ENCODE data around the gene NT5C3B. TPM values are rescaled to one million over a fixed set of nuclear protein-coding genes. Genes with fewer than 3 reads are reported as not detected.

The NT5C3B gene
- total and polyA plus RNA-seq, 10 donors, result 17.0 to 62.7 (median 29.5) TPM

GRCh38 chr17:41784207-41784744 lies 51.8 kb downstream of the NT5C3B start:
- Histone ChIP-seq H3K4me3 (peak overlapping the region in 4 of 8 donors; percentile 55 to 82 (median 63)), H3K27me3 (replicated peaks in 1 of 7) (peaks cover 0 to 55% (median 19%) of the 10 kb centered on the region in 7 donors), H3K36me3 (no peaks in the 10 kb centered on the region), H3K4me1 (peaks cover 26 to 79% (median 47%) of the 10 kb centered on the region in 6 donors), H3K27ac (peak overlapping the region in 4 of 8 donors; percentile 33 to 81 (median 56)), H3K9me3 (no peaks in the 10 kb centered on the region)
- 26 to 52% (median 39%) methylated on average over 6 of the region's 6 CpGs for WGBS, 5 donors
- intact Hi-C loops (cut with DNase I; ENCODE audit: low total_unique reads), result no loop called here
- no peak for DNase-seq
- TF ChIP-seq CTCF (IDR thresholded peaks at IDR 0.05 in 8 of 11, conservative IDR thresholded peaks at IDR 0.05 in 3 of 11) (no peak), POLR2A (IDR thresholded peaks at IDR 0.05) (no peak), POLR2AphosphoS5 (IDR thresholded peaks at IDR 0.05) (no peak)

DNA sequence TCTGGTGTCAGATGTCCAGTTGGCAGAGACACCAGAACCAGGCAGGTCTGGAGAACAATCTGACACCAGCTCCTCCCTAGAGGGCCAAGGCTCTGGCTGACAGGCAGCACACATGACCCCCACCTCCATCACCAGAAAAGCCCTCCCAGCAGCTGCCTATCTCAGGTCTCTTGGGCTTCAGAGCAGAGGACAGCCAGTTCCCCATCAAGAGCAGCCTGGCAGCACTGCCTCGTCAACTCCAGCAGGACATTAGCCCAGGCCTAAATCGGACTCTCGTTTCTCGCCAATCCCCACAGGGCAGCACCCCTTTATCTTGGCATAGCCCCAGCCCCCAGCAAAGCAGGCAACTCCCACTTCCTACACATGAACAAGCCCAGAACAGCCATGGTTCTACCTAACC lies 53.9 kb downstream of the NT5C3B start:
- DNase-seq, result no peak
- Histone ChIP-seq H3K4me3 (no peak overlapping the region), H3K27me3 (replicated peaks in 1 of 7) (peaks cover 0 to 55% (median 19%) of the 10 kb centered on the region in 7 donors), H3K4me1 (peaks cover 27 to 96% (median 61%) of the 10 kb centered on the region in 6 donors), H3K27ac (peak overlapping the region in 5 of 8 donors; percentile 22 to 51 (median 36)), H3K9me3 (no peaks in the 10 kb centered on the region), H3K36me3 (no peaks in the 10 kb centered on the region)
- TF ChIP-seq POLR2A (IDR thresholded peaks at IDR 0.05) (no peak), POLR2AphosphoS5 (IDR thresholded peaks at IDR 0.05) (peak in 1 of 3 donors; percentile 57), CTCF (IDR thresholded peaks at IDR 0.05 in 8 of 11, conservative IDR thresholded peaks at IDR 0.05 in 3 of 11) (no peak)
- intact Hi-C loops (cut with DNase I; ENCODE audit: low total_unique reads), result no loop called here
- 46 to 65% (median 54%) methylated on average over 3 to 4 of the region's 4 CpGs for WGBS, 5 donors

GRCh38 chr17:41781404-41782110 lies 54.5 kb downstream of the NT5C3B start:
- intact Hi-C loops (cut with DNase I; ENCODE audit: low total_unique reads), result no loop called here
- TF ChIP-seq POLR2AphosphoS5 (IDR thresholded peaks at IDR 0.05) (peak in 2 of 3 donors; percentile 47 to 49), CTCF (IDR thresholded peaks at IDR 0.05 in 8 of 11, conservative IDR thresholded peaks at IDR 0.05 in 3 of 11) (no peak)
- Histone ChIP-seq H3K4me1 (peaks cover 32 to 96% (median 65%) of the 10 kb centered on the region in 6 donors), H3K9me3 (no peaks in the 10 kb centered on the region), H3K4me3 (no peak overlapping the region), H3K27ac (peak overlapping the region in 6 of 8 donors; percentile 22 to 55 (median 42)), H3K36me3 (no peaks in the 10 kb centered on the region), H3K27me3 (replicated peaks in 1 of 7) (peaks cover 0 to 49% (median 19%) of the 10 kb centered on the region in 7 donors)
- DNase-seq, result no peak
- WGBS, 5 donors, result 66 to 69% (median 67%) methylated on average over 13 of the region's 13 CpGs

DNA sequence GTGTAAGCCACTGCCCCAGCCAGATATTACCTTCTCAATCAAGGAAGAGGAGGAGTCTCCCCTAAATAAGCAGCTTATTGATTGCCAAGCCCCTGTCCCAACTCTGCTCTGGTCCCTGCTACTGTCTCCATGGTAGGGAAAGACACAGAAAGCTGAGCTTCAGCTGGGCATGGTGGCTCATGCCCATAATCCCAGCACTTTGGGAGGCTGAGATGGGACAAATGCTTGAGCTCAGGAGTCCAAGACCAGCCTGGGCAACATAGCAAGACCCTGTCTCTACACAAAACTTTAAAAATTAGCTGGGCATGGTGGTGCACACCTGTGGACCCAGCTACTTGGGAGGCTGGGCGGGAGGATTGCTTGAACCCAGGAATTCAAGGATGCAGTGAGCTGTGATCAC lies 56.1 kb downstream of the NT5C3B start:
- H3K4me1 ChIP-seq, result peaks cover 26 to 96% (median 62%) of the 10 kb centered on the region in 6 donors
- intact Hi-C loops (cut with DNase I; ENCODE audit: low total_unique reads), result no loop called here

More for the DNA sequence above, 56.1 kb downstream of the NT5C3B start:
- Histone ChIP-seq H3K4me3 (no peak overlapping the region), H3K36me3 (no peaks in the 10 kb centered on the region), H3K27ac (peak overlapping the region in 2 of 8 donors; percentile 36 to 78), H3K27me3 (replicated peaks in 1 of 7) (peaks cover 0 to 33% (median 7%) of the 10 kb centered on the region in 7 donors), H3K9me3 (no peaks in the 10 kb centered on the region)
- no peak for DNase-seq
- TF ChIP-seq POLR2A (IDR thresholded peaks at IDR 0.05), result no peak
- no peak for TF ChIP-seq POLR2AphosphoS5 (IDR thresholded peaks at IDR 0.05)
- TF ChIP-seq CTCF (IDR thresholded peaks at IDR 0.05 in 8 of 11, conservative IDR thresholded peaks at IDR 0.05 in 3 of 11), result no peak
- WGBS, 5 donors, result 70 to 100% (median 94%) methylated on average over 1 of the region's 1 CpG
